ENCODE data around the gene TVP23A. TPM values are rescaled to one million over a fixed set of nuclear protein-coding genes. Genes with fewer than 3 reads are reported as not detected.

The TVP23A gene
- total and polyA plus RNA-seq, 8 donors: 0.15 to 4.4 (median 0.34) TPM; not detected in 4

- intact Hi-C loops (cut with DNase I; ENCODE audit: low total_unique reads): no loop called here
- no peak overlapping the region for H3K27ac ChIP-seq
- H3K36me3 ChIP-seq: no peaks in the 10 kb centered on the region
- 84 to 91% (median 88%) methylated on average over 3 of the region's 3 CpGs for WGBS, 5 donors
- peaks cover 0 to 12% (median 0%) of the 10 kb centered on the region in 4 donors for H3K4me1 ChIP-seq
- H3K4me3 ChIP-seq: no peak overlapping the region
- no peaks in the 10 kb centered on the region for H3K9me3 ChIP-seq
- TF ChIP-seq EP300 (IDR thresholded peaks at IDR 0.05) (no peak), POLR2A (IDR thresholded peaks at IDR 0.05) (no peak), POLR2AphosphoS5 (IDR thresholded peaks at IDR 0.05) (no peak), CTCF (IDR thresholded peaks at IDR 0.05) (no peak)
- no peaks in the 10 kb centered on the region for H3K27me3 ChIP-seq
- DNase-seq: no peak
Measured at GRCh38 chr16:10851512-10851911, 32.9 kb upstream of the TVP23A start.

- H3K27ac ChIP-seq: no peak overlapping the region
- H3K36me3 ChIP-seq: no peaks in the 10 kb centered on the region
- H3K9me3 ChIP-seq: no peaks in the 10 kb centered on the region
- TF ChIP-seq POLR2AphosphoS5 (IDR thresholded peaks at IDR 0.05): no peak
- no peak for TF ChIP-seq POLR2A (IDR thresholded peaks at IDR 0.05)
- no peak for TF ChIP-seq CTCF (IDR thresholded peaks at IDR 0.05)
- no peak for TF ChIP-seq EP300 (IDR thresholded peaks at IDR 0.05)
- no peaks in the 10 kb centered on the region for H3K27me3 ChIP-seq
- 56 to 68% (median 67%) methylated on average over 4 of the region's 4 CpGs for WGBS, 5 donors
- no peak overlapping the region for H3K4me3 ChIP-seq
- intact Hi-C loops (cut with DNase I; ENCODE audit: low total_unique reads): no loop called here
- H3K4me1 ChIP-seq: peaks cover 0 to 12% (median 0%) of the 10 kb centered on the region in 4 donors
- DNase-seq: no peak
Measured at GRCh38 chr16:10850478-10850850, 31.9 kb upstream of the TVP23A start.

- no peak for DNase-seq
- peaks cover 0 to 12% (median 0%) of the 10 kb centered on the region in 4 donors for H3K4me1 ChIP-seq
- no peak overlapping the region for H3K27ac ChIP-seq
- TF ChIP-seq POLR2A (IDR thresholded peaks at IDR 0.05): no peak
- TF ChIP-seq CTCF (IDR thresholded peaks at IDR 0.05): no peak
- TF ChIP-seq EP300 (IDR thresholded peaks at IDR 0.05): no peak
- no peak for TF ChIP-seq POLR2AphosphoS5 (IDR thresholded peaks at IDR 0.05)
- H3K9me3 ChIP-seq: no peaks in the 10 kb centered on the region
- H3K27me3 ChIP-seq: no peaks in the 10 kb centered on the region
- H3K4me3 ChIP-seq: no peak overlapping the region
- WGBS, 5 donors: 76 to 90% (median 79%) methylated on average over 7 of the region's 7 CpGs
- H3K36me3 ChIP-seq: no peaks in the 10 kb centered on the region
- intact Hi-C loops (cut with DNase I; ENCODE audit: low total_unique reads): no loop called here
Measured at GRCh38 chr16:10849736-10850477, 31.3 kb upstream of the TVP23A start.

GRCh38 chr16:10847176-10847575, 28.6 kb upstream of the TVP23A start:
- TF ChIP-seq EP300 (IDR thresholded peaks at IDR 0.05) (no peak), POLR2AphosphoS5 (IDR thresholded peaks at IDR 0.05) (no peak), POLR2A (IDR thresholded peaks at IDR 0.05) (no peak), CTCF (IDR thresholded peaks at IDR 0.05) (no peak)
- no peak overlapping the region for H3K4me3 ChIP-seq
- peaks cover 0 to 2% (median 0%) of the 10 kb centered on the region in 4 donors for H3K4me1 ChIP-seq
- no peaks in the 10 kb centered on the region for H3K27me3 ChIP-seq
- H3K27ac ChIP-seq: peak overlapping the region in 2 of 5 donors; percentile 50 to 69
- 42 to 72% (median 56%) methylated on average over 2 of the region's 2 CpGs for whole genome bisulfite sequencing, 5 donors
- DNase-seq: no peak
- intact Hi-C loops (cut with DNase I; ENCODE audit: low total_unique reads): no loop called here
- H3K9me3 ChIP-seq: no peaks in the 10 kb centered on the region
- no peaks in the 10 kb centered on the region for H3K36me3 ChIP-seq

All from stomach (tissue), 9 donors.